CD14-positive monocyte (primary cell): ENCODE measurements around the gene AS3MT. TPM values are rescaled to one million over a fixed set of nuclear protein-coding genes. Genes with fewer than 3 reads are reported as not detected.

Source experiments
- DNase-seq, 3 donors: peaks; one replicate each; pipeline ENCODE4 v3.0.0-alpha.2; 2011 to 2022
- H2AFZ ChIP-seq: 2 replicates; pipeline ENCODE4 v1.6.0; 2012; ENCODE audit warnings: mild to moderate bottlenecking, low read depth, low read length, inconsistent platforms; ENCODE audit not compliant: insufficient read depth, poor library complexity, severe bottlenecking
- H3K27ac ChIP-seq, 2 donors: 1 replicate in 1 of 2; 2 replicates in 1 of 2; pipeline ENCODE4 v1.5.1; 2012 to 2013; ENCODE audit warnings: low read length in 2 of 2, control low read depth in 1 of 2, inconsistent platforms in 1 of 2, low read depth in 1 of 2, mild to moderate bottlenecking in 1 of 2
- H3K27me3 ChIP-seq, 2 donors: one replicate each; pipeline versions ENCODE4 v1.6.0 to v1.6.1; 2011 to 2013; ENCODE audit warnings: low read length in 2 of 2; ENCODE audit not compliant: control insufficient read depth in 2 of 2, insufficient read depth in 2 of 2
- H3K36me3 ChIP-seq, 2 donors: replicated peaks in 1 of 2; 1 replicate in 1 of 2; 2 replicates in 1 of 2; pipeline versions ENCODE4 v1.5.1 to v1.6.1; 2012 to 2013; ENCODE audit warnings: low read length in 2 of 2, control low read depth in 1 of 2, inconsistent platforms in 1 of 2, mild to moderate bottlenecking in 1 of 2; ENCODE audit not compliant: insufficient read depth in 2 of 2, control insufficient read depth in 1 of 2
- H3K4me1 ChIP-seq, 2 donors: 1 replicate in 1 of 2; 2 replicates in 1 of 2; pipeline versions ENCODE4 v1.5.1 to v1.6.1; 2012 to 2013; ENCODE audit warnings: low read length in 2 of 2, control low read depth in 1 of 2, inconsistent platforms in 1 of 2, mild to moderate bottlenecking in 1 of 2, moderate library complexity in 1 of 2; ENCODE audit not compliant: insufficient read depth in 2 of 2, control insufficient read depth in 1 of 2
- H3K4me2 ChIP-seq: replicated peaks from 2 replicates; pipeline ENCODE3; 2012; ENCODE audit warnings: low read length, moderate library complexity, mild to moderate bottlenecking; ENCODE audit not compliant: poor library complexity, severe bottlenecking; ENCODE audit errors: extremely low read depth
- H3K4me3 ChIP-seq, 3 experiments: fragments of 200-600 bp in 1 of 3; sonication (generic) in 1 of 3; replicated peaks in 1 of 3; 1 replicate in 2 of 3; 2 replicates in 1 of 3; pipeline ENCODE4 v1.5.1; 2011 to 2013; ENCODE audit warnings: low read length in 3 of 3, mild to moderate bottlenecking in 3 of 3, control low read depth in 2 of 3, low read depth in 2 of 3, inconsistent platforms in 1 of 3, moderate library complexity in 1 of 3
- H3K79me2 ChIP-seq: 2 replicates; pipeline ENCODE4 v1.6.0; 2012; ENCODE audit warnings: mild to moderate bottlenecking, control low read depth, inconsistent platforms, low read length, moderate library complexity; ENCODE audit not compliant: insufficient read depth
- H3K9ac ChIP-seq: 2 replicates; pipeline ENCODE4 v1.6.0; 2017; ENCODE audit warnings: low read length, mild to moderate bottlenecking; ENCODE audit not compliant: insufficient read depth, poor library complexity, severe bottlenecking
- H3K9me3 ChIP-seq, 2 donors: replicated peaks in 1 of 2; 1 replicate in 1 of 2; 2 replicates in 1 of 2; pipeline versions ENCODE4 v1.5.1 to v1.6.1; 2012 to 2013; ENCODE audit warnings: low read length in 2 of 2, control low read depth in 1 of 2; ENCODE audit not compliant: control insufficient read depth in 1 of 2, insufficient read depth in 1 of 2
- H4K20me1 ChIP-seq: 2 replicates; pipeline ENCODE4 v1.6.0; 2012; ENCODE audit warnings: mild to moderate bottlenecking, low read length, control low read depth, moderate library complexity; ENCODE audit not compliant: insufficient read depth
- H3K27ac Mint-ChIP-seq, 7 donors: one replicate each; pipeline ENCODE4 v1.8.0; 2020; ENCODE audit warnings: mild to moderate bottlenecking in 7 of 7, mixed read lengths in 7 of 7, moderate library complexity in 6 of 7, inconsistent platforms in 2 of 7
- H3K27me3 Mint-ChIP-seq, 3 donors: one replicate each; pipeline ENCODE4 v1.8.0; 2021 to 2022; ENCODE audit warnings: low read depth in 3 of 3, mild to moderate bottlenecking in 3 of 3, mixed read lengths in 3 of 3, moderate library complexity in 3 of 3, inconsistent platforms in 1 of 3
- H3K36me3 Mint-ChIP-seq, 2 donors: one replicate each; pipeline ENCODE4 v1.8.0; 2020; ENCODE audit warnings: mixed read lengths in 2 of 2, inconsistent platforms in 1 of 2, mild to moderate bottlenecking in 1 of 2
- H3K4me1 Mint-ChIP-seq: one replicate; pipeline ENCODE4 v1.8.0; 2020; ENCODE audit warnings: mild to moderate bottlenecking, mixed read lengths
- H3K4me3 Mint-ChIP-seq, 2 donors: one replicate each; pipeline ENCODE4 v1.8.0; 2020; ENCODE audit warnings: mild to moderate bottlenecking in 2 of 2, mixed read lengths in 2 of 2, moderate library complexity in 1 of 2
- H3K9me3 Mint-ChIP-seq, 7 donors: one replicate each; pipeline ENCODE4 v1.8.0; 2020 to 2022; ENCODE audit warnings: mixed read lengths in 7 of 7, mild to moderate bottlenecking in 6 of 7, moderate library complexity in 6 of 7, inconsistent platforms in 2 of 7
- WGBS: methylation state at CpG from one replicate; pipeline ENCODE4 v1.1.5; 2013; ENCODE audit warnings: missing lambda C conversion rate; ENCODE audit not compliant: insufficient coverage; 5-methylcytosine and 5-hydroxymethylcytosine counted together
- intact Hi-C, 2 donors: fragments of 100-400 bp; cut with micrococcal nuclease; formaldehyde crosslinking; loops; one replicate each; pipeline versions ENCODE4 v1.15.0 to v1.15.1; 2023
- polyA plus RNA-seq, 3 donors: library from polyadenylated mRNA; depleted of rRNA in 1 of 3; unstranded in 2 of 3; stranded (reverse) in 1 of 3; fragments of 300-500 nt in 2 of 3; fragments of >200 nt in 1 of 3; fragmentation: Illumina TruSeq in 2 of 3; gene quantifications; 1 replicate in 2 of 3; 2 replicates in 1 of 3; pipeline ENCODE4 v1.2.3, GENCODE V29; 2012 to 2021
- TF ChIP-seq, protein P1 (sequence below): fragments of 200-600 bp; IDR thresholded peaks from one replicate; pipeline ENCODE4 v1.8.0; 2022; ENCODE audit warnings: antibody characterized with exemption, mild to moderate bottlenecking

AS3MT gene
- polyA plus RNA-seq, 3 donors = 0.09 to 0.45 TPM; not detected in 1

DNA sequence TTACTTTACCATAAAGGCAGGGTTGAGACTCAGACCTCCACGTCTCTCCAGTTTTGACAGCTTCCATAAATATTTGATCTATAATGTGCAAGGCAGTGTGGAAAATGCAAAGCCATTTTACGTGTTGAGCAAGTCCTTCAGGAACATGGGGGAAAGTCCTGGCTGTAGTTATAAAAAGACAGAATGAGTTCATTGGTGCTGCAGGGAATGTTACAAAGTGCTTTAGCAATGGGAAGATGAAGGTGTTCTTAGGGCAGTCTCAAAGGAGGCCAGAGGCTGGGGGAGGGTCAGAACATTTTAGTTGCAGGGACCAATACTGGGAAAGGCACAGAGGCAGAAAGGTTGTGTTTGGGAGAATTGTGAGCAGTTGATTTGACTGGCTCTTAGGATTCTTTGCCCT, 76.7 kb downstream of the AS3MT start:
- H3K9ac ChIP-seq = no peak overlapping the region
- no peaks in the 10 kb centered on the region for H3K4me1 ChIP-seq
- DNase-seq = no peak
- Mint-ChIP-seq H3K36me3 (peaks cover 0 to 2% of the 10 kb centered on the region in 2 donors), H3K4me3 (no peak overlapping the region), H3K9me3 (no peaks in the 10 kb centered on the region), H3K27ac (no peak overlapping the region), H3K4me1 (peaks cover 3% of the 10 kb centered on the region), H3K27me3 (no peaks in the 10 kb centered on the region)
- no peaks in the 10 kb centered on the region for H3K9me3 ChIP-seq
- no peak overlapping the region for H3K27ac ChIP-seq
- H3K79me2 ChIP-seq = no peaks in the 10 kb centered on the region
- no peaks in the 10 kb centered on the region for H3K27me3 ChIP-seq
- intact Hi-C loops = no loop called here
- no peaks in the 10 kb centered on the region for H3K36me3 ChIP-seq
- TF ChIP-seq, protein P1, sequence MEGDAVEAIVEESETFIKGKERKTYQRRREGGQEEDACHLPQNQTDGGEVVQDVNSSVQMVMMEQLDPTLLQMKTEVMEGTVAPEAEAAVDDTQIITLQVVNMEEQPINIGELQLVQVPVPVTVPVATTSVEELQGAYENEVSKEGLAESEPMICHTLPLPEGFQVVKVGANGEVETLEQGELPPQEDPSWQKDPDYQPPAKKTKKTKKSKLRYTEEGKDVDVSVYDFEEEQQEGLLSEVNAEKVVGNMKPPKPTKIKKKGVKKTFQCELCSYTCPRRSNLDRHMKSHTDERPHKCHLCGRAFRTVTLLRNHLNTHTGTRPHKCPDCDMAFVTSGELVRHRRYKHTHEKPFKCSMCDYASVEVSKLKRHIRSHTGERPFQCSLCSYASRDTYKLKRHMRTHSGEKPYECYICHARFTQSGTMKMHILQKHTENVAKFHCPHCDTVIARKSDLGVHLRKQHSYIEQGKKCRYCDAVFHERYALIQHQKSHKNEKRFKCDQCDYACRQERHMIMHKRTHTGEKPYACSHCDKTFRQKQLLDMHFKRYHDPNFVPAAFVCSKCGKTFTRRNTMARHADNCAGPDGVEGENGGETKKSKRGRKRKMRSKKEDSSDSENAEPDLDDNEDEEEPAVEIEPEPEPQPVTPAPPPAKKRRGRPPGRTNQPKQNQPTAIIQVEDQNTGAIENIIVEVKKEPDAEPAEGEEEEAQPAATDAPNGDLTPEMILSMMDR = no peak
- H2AFZ ChIP-seq = no peak overlapping the region
- H3K4me2 ChIP-seq = no peak overlapping the region
- no peaks in the 10 kb centered on the region for H4K20me1 ChIP-seq
- 100% methylated on average over 1 of the region's 2 CpGs for WGBS
- no peak overlapping the region for H3K4me3 ChIP-seq

DNA sequence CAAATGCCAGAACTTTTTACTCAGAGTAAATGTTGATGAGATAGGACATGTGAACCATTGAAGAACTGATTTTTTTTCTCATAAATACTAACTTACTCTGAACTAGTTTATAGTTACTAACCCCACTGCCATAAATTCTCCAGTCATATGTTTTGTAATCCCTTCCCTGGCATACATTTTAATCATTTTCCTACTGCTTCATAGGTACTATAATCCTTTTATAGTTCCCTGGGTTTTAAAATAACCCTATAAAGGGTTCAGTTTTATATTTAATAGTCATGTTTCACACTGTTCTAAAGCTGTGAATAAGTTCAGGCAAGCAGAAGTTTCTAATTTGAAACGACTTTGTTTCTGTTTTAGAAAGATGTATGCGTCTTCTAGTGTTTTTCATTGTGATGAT, 77.7 kb downstream of the AS3MT start:
- WGBS = no CpG with 5 or more reads among the region's 2 CpGs
- Histone ChIP-seq H3K4me2 (no peak overlapping the region), H3K9me3 (no peaks in the 10 kb centered on the region), H2AFZ (no peak overlapping the region), H3K4me3 (no peak overlapping the region), H3K9ac (no peak overlapping the region), H4K20me1 (no peaks in the 10 kb centered on the region), H3K36me3 (no peaks in the 10 kb centered on the region), H3K79me2 (no peaks in the 10 kb centered on the region), H3K4me1 (no peaks in the 10 kb centered on the region), H3K27ac (no peak overlapping the region), H3K27me3 (no peaks in the 10 kb centered on the region)
- peaks cover 0 to 2% (median 0%) of the 10 kb centered on the region in 7 donors for H3K9me3 Mint-ChIP-seq
- no peak overlapping the region for H3K27ac Mint-ChIP-seq
- TF ChIP-seq, protein P1 = no peak
- no peaks in the 10 kb centered on the region for H3K36me3 Mint-ChIP-seq
- no peaks in the 10 kb centered on the region for H3K27me3 Mint-ChIP-seq
- DNase-seq = no peak
- peaks cover 3% of the 10 kb centered on the region for H3K4me1 Mint-ChIP-seq
- no peak overlapping the region for H3K4me3 Mint-ChIP-seq
- intact Hi-C loops = no loop called here
